NK-92 treated with Interleukin-12 subunit alpha and Interleukin-12 subunit beta, amount 100 ng/mL, for 24 hours (cell line): ENCODE data around the gene POLR2B.
"Not testable (repeated sequence)": the region's sequence is repeated elsewhere in the genome, so short reads cannot be mapped to it uniquely, and the experiment has no call there.

ENCODE experiments used
- DNase-seq: peaks from one replicate; lab custom pipeline; 2025; lab: John Stamatoyannopoulos, UW

The POLR2B gene

DNA sequence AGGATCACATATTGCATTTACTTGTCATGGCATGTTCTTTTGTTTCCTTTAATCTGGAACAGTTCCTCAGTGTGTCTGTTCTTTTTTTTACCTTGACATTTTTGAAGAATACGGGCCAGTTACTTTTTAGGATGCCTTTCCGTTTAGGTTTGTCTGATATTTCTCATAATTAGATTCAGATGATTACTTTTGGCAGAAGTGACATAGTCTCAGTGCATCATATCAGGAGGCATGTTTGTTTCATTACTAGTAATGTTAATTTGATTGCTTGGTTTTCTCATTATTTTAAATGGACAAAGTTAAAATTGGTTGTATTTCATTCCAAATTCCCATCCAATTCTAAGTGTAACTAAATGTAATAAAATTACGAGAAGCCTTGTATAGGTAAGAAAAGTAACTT is 8.3 kb downstream of the POLR2B start:
- no peak for DNase-seq

DNA sequence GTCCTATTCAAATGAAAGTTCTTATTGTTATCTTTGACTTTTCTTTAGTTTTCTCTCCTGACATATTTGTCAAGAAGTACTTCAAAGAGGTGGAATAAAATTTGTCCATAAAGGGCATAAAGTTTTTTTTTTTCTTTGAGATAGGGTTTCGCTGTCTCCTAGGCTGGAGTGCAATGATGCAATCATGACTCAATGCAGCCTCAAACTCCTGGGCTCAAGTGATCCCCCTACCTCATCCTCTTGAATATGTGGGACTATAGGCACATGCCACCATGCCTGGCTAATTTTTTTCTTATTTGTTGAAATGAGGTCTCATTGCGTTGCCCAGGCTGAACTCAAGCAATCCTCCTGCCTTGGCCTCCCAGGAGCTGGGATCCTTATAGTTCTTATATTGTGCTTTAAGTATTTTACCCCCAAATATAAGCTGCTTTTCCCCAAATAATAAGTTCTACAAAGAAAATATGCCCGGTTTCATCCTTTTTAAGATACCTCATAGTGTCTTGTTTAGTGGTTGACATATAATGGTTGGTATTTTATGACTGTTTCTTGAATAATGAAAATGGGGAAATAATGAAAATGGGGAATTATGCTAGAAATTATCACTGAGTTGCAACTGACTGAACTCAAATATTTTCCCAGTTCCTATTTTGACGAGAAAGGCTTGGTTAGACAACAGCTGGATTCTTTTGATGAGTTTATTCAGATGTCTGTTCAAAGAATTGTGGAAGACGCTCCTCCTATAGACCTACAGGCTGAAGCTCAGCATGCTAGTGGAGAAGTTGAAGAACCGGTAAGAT is 11.6 kb downstream of the POLR2B start:
- no peak for DNase-seq

DNA sequence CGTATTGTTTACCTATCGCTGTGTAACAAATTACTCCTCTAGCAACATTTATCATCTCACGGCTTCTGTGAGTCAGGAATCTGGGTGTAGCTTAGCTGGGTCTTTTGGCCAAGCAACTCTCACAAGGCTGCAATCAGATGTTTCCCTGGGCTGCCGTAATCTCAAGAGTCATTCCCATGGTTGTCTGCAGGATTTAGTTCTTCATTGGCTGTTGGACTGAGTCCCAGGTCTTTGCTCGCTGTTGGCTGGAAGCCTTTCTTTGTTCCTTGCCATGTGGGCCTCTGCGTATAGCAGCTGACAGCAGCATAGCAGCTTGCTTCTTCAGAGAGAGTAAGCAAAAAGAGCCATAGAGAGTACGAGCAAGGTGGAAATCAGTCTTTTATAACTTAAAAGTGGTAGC is 16.8 kb downstream of the POLR2B start:
- no peak for DNase-seq

DNA sequence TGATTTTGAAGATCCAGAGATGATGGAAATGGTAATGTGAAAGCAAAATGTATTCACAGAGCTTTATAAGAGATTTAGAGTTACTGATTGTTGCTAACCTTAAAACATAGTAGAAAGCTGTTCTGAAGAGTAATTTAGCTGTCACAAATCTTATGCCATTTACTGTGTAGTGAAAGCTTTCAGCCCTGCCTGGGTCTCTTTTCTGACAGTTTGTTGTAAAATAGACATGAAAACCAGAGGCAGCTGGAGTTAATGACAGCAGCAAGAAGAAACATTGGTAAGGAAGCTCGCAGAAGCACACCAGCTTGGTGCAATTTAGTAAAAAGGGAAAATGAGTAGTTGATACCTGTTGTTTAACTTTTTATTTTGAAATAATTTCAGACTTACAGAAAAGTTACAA is 21.1 kb downstream of the POLR2B start:
- DNase-seq = no peak

DNA sequence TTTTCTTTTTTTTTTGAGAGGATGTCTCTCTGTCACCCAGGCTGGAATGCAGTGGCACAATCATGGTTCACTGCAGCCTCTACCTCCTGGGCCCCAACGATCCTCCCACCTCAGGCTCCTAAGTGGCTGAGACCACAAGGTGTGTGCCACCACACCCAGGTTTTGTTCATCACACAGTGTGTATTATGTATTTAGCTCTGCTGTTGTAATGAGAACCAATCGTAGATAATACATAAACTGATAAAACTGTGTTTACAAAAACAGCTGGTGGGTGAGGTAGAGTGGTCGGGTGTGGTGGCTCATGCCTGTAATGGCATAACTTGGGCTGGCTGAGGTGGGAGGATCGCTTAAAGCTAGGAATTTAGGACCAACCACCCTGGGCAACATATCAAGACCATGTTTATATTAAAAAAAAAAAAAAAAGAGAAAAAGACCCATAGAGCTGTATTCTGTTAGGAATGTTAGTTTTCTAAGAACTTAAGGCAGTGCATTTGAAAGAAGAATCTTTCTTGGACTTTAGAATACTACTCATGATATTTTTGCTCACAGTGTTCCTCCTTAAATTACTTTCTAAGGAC is 34.9 kb downstream of the POLR2B start:
- no peak for DNase-seq

DNA sequence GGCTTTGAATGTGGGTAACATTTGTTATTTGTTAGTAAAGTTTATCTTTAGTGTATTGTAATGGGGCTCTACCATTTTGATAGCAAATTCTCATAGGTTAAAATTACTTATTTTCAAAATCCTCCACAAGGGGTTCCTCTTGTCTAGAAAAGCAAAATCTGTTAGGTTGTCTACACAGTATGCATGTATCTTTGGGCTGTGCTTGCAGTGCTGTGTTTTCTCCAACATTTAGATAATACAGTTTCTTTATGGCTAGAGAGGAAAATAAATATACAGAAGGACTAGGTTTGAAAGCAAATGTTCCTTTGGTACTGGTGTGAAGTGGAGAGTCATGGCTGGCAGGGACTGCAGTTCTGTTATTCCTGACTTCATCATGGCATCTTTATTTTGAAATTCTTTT is 40.3 kb downstream of the POLR2B start:
- DNase-seq = no peak

DNA sequence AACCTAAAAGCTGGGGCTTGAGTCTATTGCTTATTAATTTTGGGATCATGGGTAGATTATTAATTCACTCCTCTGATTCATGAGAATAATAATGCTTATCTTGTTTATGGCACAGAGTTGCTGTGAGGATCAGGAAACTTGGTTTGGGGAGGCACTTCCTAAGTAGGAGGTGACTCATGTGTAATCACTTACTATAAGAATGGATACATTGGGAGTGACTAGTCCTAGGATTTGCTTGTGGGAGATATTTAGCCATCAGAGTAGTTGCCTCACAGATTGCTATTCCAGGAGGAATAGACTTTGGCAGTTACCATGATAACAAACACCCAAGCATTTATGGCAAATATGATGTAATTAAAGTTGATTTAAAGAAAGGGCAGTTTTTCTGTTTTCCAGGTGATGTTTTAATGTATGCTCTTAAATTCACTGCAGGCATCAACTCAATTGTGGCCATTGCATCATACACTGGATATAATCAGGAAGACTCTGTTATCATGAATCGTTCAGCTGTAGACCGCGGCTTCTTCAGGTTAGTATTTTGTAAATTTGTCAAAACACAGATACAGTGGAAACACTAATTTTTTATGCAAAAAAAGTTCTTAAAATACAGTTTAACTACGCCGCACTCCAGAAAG is 41.9 kb downstream of the POLR2B start:
- no peak for DNase-seq

DNA sequence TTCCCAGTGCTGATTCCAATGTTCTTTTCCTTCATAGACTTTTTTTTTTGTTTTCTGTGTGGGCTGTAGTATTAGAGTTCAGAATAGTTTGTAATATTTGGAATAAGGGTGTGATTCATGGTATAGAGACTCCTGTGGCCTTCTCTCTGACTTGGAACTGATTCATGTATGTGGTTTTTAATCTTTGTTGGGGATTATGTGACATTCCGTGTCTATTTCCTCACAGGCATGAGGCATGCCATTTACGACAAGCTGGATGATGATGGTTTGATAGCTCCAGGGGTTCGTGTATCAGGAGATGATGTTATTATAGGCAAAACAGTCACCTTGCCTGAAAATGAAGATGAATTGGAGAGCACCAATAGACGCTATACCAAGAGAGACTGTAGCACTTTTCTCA is 44.4 kb downstream of the POLR2B start:
- DNase-seq = no peak

DNA sequence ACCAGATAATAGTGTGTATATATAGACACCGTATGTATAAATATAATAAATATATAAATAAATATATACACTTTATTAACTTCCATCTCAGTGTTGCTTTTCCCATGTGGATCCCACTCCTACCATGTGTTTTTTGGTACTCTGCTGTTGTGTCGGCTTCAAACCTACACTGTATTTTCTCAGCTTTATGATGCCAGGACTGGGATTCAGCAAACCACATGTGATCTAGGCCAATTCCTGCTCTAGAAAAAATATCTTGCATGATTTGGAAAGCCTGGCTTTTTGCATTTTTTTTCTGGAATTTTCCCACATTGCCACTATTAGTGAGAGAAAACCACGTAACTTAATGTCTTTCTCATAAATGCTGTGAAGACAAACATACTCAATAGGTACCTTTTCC is 55.8 kb downstream of the POLR2B start:
- DNase-seq = no peak

DNA sequence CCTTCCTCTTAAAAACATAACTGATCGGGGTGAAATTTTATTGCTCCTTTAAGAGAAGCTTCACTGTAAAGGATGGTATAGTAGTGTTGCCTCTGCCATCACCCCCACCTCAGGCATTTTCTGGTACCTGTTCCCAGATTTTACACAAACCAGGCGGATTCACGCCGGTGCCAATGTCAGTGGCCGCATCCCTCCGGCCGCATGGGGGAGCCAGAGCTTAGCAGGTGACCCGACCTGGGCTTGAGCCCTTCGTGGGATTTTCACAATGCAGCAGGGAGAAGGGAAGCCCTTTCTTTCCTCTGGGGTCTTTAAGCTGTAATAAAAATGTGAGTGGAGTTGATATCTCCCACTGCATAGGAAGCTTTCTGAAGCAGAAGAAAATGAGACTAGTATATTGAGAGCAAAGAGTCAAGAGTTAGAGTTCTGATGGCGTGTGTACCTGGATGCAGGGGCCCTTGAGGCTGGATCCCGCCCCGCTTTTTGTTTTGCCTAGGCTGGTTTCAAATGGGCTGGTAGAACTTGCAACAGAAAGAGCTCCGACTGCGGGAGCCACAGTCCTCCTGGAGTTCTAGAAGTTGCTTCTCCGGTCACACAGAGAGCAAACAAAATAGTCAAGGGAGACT is 59.4 kb downstream of the POLR2B start:
- DNase-seq = peak; percentile 6

DNA sequence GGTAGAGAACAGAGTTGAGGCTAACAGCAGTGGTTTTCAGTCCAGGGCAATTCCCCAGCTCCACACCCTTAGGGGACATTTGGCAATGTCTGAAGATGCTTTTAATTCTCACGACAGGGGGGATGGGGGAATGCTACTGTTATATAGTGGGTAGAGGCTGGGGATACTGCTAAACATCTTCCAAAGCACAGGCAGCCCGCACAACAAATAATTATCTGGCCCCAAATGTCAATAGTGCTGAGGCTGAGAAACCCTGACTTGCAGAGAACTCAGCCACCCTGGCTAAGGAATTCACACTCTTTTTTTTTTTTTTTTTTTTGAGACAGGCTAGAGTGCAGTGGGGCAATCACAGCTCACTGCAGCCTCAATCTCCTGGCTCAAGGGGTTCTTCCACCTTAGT is 60.6 kb downstream of the POLR2B start:
- no peak for DNase-seq

DNA sequence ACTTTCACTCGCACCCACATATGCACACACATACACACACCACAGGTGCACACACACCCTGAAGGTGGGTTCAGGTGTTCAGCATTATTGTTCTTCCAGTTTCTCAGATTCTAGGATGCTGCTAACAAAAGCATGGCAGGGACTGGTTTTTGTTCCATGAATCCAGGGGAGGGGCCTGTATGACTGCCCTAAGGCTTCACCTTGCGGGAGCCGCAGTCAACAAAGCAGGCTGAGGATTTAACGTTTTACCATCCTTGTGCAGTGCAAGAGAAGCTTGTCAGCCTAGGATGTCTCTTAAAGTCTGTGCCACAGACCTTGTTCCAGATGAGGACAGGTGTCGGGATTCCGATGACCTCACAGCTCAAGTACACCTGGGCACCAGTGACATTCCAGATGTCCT is 61.8 kb downstream of the POLR2B start:
- no peak for DNase-seq

DNA sequence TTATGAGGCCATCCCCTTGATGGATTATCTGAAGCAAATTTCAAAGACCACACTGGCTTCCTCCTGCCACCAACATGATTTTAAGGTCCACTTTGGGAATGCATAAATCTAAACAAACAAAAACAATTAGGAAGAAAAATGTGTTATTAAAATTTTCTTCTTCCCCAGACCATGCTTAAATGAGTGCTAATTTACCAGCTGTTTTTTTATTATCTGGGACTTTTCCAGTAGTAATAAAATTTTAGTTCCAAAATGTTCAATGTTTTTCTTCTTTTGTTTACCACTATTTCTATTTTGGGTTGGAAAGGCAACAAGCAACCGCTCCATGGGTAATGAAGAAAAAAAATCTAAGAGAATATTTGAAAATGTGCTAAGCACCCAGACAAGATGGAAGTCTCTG is 62.3 kb downstream of the POLR2B start:
- DNase-seq = no peak

DNA sequence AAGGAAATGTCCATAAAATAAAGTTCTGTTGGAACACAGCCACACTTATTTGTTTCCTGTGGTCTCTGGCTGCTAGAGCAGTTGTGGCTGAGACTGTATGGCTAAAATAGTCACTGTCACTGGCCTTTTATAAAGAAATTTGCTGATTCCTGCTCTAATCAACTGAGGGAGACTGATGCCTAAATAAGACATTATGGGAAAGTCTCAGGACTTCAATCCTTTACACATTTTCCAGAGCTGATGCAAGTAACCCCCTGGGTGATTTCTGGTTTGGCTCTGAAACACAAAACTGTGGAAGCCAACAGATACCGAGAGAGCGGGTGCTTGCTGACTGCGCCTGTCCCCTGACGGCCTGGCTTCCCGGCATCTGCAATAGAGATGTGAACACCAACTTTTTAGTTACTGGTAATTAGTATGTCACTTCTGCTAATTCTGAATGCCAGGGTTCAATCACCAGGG is 64.0 kb downstream of the POLR2B start:
- DNase-seq = no peak

DNA sequence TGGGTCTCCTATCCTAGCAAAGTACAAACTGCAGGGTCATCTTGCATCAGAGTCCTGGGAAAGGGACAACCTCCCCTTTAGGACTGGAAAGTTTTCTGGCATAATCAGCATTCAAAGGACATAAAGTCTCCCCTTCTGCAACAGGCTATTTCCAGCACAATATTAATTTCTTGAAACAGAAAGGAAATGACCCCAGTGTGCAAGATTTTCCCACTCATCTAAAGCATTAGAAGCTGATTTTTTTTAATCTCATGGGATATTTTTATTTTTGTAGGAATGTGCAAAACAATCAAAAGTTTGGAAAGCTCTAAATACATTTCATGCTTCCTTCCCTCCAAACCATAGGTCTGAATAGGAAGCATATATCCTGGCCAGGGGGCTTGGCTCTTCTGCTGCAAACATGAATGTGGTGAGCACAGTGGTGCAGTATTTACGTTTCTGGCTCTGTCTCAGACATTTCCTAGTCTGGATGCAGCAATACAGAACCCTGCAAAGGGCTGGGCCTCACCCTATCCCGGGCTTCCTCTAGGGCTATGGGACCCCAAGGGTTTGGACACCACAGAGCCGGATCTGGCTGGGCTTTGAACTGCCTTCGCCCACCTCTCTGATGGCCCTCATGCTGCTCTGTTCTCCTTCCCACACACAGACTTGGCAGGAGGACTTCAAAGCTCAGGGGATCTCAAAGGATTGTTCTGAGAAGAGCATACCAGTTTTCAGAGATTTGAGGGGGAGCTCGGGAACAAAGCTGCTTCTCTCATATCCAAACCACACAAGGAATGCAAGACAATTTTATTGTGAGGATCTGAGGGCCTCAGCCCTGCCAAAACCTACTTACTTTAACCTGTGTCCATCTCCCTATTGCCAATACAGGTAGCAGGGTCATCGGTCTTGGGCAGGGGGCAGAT is 64.9 kb downstream of the POLR2B start:
- no peak for DNase-seq

DNA sequence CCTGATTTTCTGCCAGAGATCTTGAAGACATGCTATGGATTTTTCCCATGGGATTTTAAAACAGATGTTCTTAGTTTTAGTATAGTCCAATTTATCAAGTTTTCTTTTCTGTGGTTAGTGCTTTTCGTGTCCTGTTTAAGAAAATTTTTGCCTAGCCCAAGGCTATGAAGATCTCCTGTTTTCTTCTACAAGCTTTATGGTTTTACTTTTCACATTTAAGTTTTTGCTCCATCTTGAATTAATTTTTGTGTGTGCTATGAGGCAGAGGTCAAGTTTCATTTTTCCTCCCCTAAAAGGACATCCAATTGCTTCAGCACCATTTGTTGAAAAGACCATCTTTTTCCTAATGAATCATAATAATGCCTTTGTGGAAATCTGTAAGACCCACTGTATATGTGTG is 65.6 kb downstream of the POLR2B start:
- DNase-seq = no peak

DNA sequence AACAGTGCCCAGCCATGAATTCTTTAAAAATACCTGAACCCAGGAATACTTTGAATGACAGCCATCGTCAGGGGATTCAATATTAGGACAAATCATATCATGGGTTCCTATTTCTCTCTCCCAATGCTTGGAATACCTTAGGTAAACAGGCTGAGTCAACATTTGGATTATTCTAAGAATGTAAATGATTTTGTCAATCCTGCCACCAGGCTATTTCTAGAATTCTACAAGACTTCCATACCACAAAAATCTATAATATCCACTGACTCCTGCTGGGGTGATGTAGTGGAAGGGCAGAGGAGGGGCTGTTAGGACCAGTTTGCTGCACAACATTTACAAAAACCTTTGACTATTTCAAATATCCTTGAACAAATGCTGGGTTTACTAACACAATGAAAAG is 66.3 kb downstream of the POLR2B start:
- no peak for DNase-seq

DNA sequence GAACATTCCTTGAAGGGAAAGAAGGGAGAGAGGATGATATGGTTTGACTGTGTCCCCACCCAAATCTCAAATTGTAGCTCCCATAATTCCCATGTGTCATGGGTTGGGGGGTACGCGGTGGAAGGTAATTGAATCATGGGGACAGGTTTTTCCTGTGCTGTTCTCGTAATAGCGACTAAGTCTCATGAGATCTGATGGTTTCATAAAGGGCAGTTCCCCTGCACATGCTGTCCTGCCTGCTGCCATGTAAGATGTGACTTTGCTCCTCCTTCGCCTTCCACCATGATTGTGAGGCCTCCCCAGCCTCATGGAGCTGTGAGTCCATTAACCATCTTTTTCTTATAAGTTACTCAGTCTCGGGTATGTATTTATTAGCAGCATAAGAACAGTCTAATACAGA is 68.3 kb downstream of the POLR2B start:
- not testable (repeated sequence) for DNase-seq

DNA sequence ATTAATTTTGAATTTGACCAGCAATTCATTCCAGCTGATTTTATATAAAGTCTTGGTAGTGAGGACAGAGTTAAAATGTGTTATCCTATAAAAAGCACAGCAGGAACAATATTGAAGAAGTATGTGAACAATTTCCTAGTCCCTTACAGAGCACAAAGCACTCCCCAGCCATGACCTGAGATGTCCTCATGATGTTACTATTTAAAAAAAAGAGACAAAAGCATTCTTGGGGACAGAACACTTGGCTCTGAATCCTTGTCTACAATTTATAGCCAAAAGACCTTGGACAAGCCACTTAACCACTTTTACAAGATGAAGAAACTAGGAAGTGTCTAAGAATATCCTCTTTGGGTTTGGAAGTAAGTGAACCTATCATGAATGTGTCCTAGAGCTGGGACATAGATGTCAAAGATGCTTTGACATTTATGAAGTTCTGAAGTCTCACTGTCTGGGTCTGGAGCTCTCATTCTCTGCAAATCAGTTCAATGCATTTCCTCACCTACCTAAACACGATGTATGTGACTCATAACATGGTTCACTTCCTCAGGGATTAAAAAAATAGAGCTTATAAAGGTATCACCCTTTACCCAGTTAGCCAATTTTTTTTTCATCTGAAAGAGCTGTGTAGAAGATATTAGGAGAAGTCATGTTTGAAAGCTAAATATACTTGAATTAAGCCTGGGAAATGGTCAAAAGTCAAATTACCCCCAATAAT is 70.1 kb downstream of the POLR2B start:
- DNase-seq = no peak

DNA sequence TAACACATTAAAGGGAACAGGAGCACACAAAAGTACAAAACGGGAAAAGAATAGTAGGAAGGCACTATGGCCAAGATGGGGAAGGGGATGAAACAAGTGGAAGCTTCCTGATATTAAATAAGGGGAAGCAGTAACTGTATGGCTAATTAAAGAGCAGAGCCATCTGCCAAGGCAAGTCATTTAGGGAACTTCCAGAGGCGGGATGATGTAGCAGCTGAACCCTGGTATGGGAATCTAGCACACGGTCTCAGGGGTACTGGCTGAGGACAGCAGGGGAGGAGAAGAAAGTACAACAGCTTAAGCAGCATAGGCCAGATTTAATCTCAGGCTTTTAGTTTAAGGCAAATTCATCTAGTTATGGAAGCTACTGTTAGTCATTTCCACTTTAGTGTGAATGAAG is 72.4 kb downstream of the POLR2B start:
- no peak for DNase-seq

DNA sequence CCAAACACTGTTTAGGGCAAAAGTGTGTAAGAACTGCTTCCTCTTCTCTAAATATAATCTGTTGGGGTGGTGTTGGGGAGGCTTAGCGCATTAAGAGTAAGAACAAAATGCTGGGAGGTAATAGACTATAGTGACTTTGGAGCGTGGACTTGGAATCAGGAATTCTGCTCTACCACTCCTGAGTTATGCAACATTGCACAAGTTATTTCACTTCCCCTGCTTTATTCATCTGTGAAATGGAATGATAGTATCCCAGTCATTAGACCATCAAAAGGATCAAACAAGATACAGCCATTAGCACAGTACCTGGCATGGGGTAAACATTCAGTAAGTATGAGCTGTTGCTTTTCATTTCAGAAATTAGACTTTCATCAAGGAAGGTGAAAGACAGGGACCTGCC is 72.8 kb downstream of the POLR2B start:
- no peak for DNase-seq
